ENCODE results near the gene FAF1.

The FAF1 gene

DNA sequence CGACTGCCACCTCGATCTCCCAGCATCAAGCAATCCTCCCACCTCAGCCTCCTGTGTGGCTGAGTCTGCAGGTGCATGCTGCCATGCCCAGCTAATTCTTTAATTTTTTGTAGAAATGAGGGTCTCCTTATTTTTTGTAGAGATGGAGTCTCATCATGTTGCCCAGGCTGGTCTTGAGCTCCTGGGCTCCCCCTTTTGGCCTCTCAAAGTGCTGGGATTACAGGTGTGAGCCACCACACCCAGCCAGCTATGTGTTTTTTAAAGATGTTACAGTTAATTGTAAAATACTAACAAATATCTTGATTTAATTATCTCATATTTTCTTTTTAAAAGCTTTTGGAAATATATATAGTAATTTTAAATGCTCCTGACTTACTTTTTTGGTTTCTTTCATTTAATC is 355.5 kb downstream of the FAF1 start:
- TF ChIP-seq, protein P1, sequence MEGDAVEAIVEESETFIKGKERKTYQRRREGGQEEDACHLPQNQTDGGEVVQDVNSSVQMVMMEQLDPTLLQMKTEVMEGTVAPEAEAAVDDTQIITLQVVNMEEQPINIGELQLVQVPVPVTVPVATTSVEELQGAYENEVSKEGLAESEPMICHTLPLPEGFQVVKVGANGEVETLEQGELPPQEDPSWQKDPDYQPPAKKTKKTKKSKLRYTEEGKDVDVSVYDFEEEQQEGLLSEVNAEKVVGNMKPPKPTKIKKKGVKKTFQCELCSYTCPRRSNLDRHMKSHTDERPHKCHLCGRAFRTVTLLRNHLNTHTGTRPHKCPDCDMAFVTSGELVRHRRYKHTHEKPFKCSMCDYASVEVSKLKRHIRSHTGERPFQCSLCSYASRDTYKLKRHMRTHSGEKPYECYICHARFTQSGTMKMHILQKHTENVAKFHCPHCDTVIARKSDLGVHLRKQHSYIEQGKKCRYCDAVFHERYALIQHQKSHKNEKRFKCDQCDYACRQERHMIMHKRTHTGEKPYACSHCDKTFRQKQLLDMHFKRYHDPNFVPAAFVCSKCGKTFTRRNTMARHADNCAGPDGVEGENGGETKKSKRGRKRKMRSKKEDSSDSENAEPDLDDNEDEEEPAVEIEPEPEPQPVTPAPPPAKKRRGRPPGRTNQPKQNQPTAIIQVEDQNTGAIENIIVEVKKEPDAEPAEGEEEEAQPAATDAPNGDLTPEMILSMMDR (IDR thresholded peaks at IDR 0.05; ENCODE audit: extremely low read depth, missing control alignments) = no peak
- no peak for DNase-seq (ENCODE audit: low spot score)

DNA sequence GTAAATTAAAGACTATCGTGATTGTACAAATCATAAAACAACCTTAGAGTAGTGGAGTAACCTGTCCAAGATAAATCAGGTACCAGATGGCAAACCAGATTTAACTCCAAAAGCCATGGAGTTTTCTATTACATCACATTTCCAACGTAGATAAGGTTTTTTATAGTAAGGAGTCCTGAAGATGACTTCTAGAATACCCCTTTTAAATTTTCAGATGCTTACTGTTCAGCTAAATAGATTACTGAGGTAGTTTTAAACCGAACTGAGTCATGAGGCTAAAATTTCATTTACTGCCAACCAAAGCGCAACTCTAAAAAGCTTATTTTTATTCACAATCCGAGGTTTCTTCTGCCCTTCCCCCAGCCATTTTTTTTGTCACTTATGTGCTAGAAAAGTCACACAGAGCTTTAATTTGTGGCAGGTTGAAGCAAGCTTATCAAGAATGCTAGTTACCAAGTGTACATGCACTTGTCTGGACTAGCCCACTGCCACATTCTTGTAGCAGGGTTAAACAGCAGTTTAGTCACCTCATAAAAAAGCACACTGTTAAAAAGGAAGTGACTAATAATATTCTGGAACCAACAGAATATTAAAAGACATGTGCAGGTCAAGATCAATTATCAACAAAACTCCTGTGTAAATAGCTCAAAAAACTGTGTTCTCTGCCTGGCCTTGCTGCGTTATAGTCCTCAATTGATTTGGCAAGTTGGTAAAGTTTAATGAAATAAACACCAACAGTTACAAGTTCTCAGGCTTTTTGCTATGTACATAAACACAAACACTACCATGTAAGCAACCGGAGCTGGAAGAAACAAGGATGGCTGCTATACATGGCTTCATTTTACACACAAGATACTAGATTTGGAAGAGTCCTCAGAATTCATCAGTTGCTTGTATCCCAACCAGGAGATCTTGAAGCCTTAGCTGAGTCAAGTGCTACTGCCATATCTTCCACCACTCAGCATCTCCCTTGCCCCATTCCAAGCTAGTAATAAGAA is 356.5 kb downstream of the FAF1 start:
- TF ChIP-seq, protein P1 (IDR thresholded peaks at IDR 0.05; ENCODE audit: extremely low read depth, missing control alignments) = no peak
- DNase-seq (ENCODE audit: low spot score) = no peak

DNA sequence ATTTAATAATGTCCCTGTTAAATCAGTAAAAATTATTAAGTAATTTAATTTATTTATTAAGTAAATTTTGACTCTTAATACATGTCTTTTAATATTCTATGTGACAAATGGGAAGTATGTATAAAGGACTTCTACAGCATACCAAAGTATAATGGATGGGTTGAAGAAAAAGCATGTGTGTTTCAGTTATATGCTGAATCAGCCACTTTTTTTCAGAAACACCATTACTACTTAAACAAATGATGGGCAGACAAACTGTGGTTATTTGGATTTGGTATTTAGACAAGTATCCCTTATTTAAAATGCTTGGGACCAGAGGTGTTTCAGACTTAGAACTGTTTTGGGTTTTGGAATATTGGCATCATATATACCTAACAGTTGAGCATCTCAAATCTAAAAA is 360.5 kb downstream of the FAF1 start:
- no peak for DNase-seq (ENCODE audit: low spot score)
- TF ChIP-seq, protein P1 (IDR thresholded peaks at IDR 0.05; ENCODE audit: extremely low read depth, missing control alignments) = no peak

DNA sequence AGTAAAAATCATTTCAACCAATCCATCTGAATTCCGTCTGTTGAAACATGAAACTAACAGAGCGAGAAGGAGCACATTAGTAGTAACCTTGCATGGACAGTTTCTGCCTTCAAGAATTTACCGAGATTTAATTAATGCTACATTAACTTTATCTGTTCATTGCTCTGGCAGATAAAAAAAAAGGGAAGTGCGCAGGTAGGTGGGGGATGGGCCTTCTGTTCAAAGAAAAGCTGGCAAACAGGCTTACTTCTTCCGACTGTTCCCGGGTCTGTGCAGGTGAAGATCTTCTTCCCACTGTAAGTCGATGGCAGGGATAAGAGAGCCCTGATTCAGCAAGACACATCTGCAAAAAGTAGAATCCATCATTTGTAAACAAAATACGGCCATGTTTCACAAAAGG is 364.2 kb downstream of the FAF1 start:
- TF ChIP-seq, protein P1 (IDR thresholded peaks at IDR 0.05; ENCODE audit: extremely low read depth, missing control alignments) = no peak

DNA sequence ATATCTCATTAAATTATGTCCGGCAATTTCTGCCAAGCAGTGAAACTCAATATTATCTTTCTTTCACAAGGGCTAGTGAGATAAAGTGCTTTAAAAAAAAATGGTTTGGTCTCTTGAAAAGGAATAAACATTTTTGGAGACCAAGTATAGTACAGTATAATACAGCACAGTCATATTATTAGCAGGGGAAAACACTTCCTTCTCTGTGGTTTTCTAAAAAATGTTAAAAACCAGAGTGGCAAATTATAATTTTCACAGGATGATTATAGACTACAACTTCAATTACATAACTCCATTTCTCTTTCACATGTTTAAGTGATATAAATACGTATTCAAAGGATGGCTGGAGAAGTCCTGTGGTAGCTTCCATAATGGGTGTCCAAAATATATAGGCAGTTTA is 366.6 kb downstream of the FAF1 start:
- TF ChIP-seq, protein P1 (IDR thresholded peaks at IDR 0.05; ENCODE audit: extremely low read depth, missing control alignments) = no peak
- DNase-seq (ENCODE audit: low spot score) = no peak

More for the DNA sequence above, 364.2 kb downstream of the FAF1 start:
- no peak for DNase-seq (ENCODE audit: low spot score)

DNA sequence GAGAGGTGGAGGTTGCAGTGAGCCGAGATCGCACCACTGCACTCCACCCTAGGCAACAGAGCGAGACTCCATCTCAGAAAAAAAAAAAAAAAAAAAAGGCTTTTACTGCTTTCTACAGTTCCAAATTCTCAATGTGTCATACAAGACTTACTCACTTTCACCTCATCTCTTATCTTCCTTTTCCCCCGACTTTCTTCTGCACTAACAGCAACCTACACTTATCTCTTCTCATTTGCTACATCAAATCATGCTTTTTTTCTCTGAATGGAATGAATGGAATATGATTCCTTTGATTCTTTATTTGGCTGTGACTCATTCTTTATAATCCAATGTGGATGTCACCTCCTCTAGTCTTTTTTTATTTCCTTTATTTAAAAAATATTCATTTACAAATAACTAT is 368.5 kb downstream of the FAF1 start:
- no peak for DNase-seq (ENCODE audit: low spot score)
- TF ChIP-seq, protein P1 (IDR thresholded peaks at IDR 0.05; ENCODE audit: extremely low read depth, missing control alignments) = no peak

DNA sequence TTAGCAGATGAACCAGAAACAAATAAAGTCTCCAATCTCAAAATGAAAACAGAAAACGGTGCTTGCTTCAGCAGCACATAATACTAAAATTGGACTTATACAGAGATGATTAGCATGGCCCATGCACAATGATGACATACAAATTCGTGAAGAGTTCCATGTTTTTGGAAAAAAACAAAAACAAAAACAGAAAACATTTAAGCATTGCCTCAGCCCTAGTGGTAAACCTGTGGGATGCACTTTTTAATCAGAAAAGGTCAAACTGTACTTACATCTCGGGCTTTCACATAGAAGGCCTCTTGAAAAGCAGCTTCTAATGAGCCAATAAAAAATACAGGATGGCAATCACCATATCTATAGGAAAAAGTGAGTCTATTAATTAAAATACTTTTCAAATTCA is 377.7 kb downstream of the FAF1 start:
- DNase-seq (ENCODE audit: low spot score) = no peak
- TF ChIP-seq, protein P1 (IDR thresholded peaks at IDR 0.05; ENCODE audit: extremely low read depth, missing control alignments) = no peak

Measured in GM20000 (cell line).